Caco-2 (cell line): Measurements from ENCODE around the gene FAT2. TPM values are rescaled to one million over a fixed set of nuclear protein-coding genes. Genes with fewer than 3 reads are reported as not detected.

Experiments used
- BruUV-seq: library from RNA; stranded (reverse); fragments of 400-500 nt; replicated peaks from 2 replicates; lab custom pipeline; 2021; lab: Mats Ljungman, UMichigan
- CTCF ChIA-PET: fragments of 300-600 bp; sonication (Branson Sonifier 250); formaldehyde crosslinking; loops from one replicate; lab custom pipeline; 2022; ENCODE audit warnings: antibody characterized with exemption; lab: Charles Lee
- POLR2A ChIA-PET: fragments of 300-600 bp; sonication (Branson Sonifier 250); formaldehyde crosslinking; loops from one replicate; lab custom pipeline; 2022; ENCODE audit warnings: antibody characterized with exemption; lab: Charles Lee
- DNase-seq, 2 experiments: peaks; one replicate each; pipeline versions ENCODE4 v3.0.0 to v3.0.0-alpha.2; 2020 to 2022
- H3K27me3 ChIP-seq: replicated peaks from 2 replicates; pipeline ENCODE4 v1.6.0; 2011; ENCODE audit warnings: low read length; ENCODE audit not compliant: control insufficient read depth, insufficient read depth
- H3K36me3 ChIP-seq: 2 replicates; pipeline ENCODE4 v1.5.1; 2011; ENCODE audit warnings: low read length; ENCODE audit not compliant: control insufficient read depth, insufficient read depth
- H3K4me1 ChIP-seq: fragments of 250-450 bp; sonication (Bioruptor Pico); 2 replicates; pipeline ENCODE4 v1.5.1; 2020; ENCODE audit warnings: mild to moderate bottlenecking
- H3K4me3 ChIP-seq: 2 replicates; pipeline ENCODE4 v1.5.1; 2011; ENCODE audit warnings: low read depth, mild to moderate bottlenecking, control low read depth, low read length
- H3K9me3 ChIP-seq: fragments of 250-450 bp; sonication (Bioruptor Pico); 2 replicates; pipeline ENCODE4 v1.5.1; 2020; ENCODE audit warnings: mild to moderate bottlenecking, moderate library complexity
- H3K27ac Mint-ChIP-seq: one replicate; pipeline ENCODE4 v1.8.0; 2022; ENCODE audit warnings: mixed read lengths; ENCODE audit not compliant: unreplicated experiment
- H3K27me3 Mint-ChIP-seq: one replicate; pipeline ENCODE4 v1.8.0; 2022; ENCODE audit warnings: mixed read lengths; ENCODE audit not compliant: insufficient read depth, unreplicated experiment
- H3K36me3 Mint-ChIP-seq: one replicate; pipeline ENCODE4 v1.8.0; 2022; ENCODE audit warnings: mild to moderate bottlenecking, mixed read lengths; ENCODE audit not compliant: insufficient read depth, unreplicated experiment
- H3K4me1 Mint-ChIP-seq: one replicate; pipeline ENCODE4 v1.8.0; 2022; ENCODE audit warnings: low read depth, mixed read lengths; ENCODE audit not compliant: unreplicated experiment
- H3K4me3 Mint-ChIP-seq: one replicate; pipeline ENCODE4 v1.8.0; 2022; ENCODE audit warnings: mild to moderate bottlenecking, moderate library complexity, mixed read lengths; ENCODE audit not compliant: unreplicated experiment
- H3K9me3 Mint-ChIP-seq: one replicate; pipeline ENCODE4 v1.8.0; 2022; ENCODE audit warnings: mixed read lengths; ENCODE audit not compliant: unreplicated experiment
- CTCF ChIP-seq, 2 experiments: fragments of 200-600 bp in 1 of 2; IDR thresholded peaks; 1 replicate in 1 of 2; 2 replicates in 1 of 2; pipeline versions ENCODE4 v1.5.1 to v1.8.0; 2011 to 2022; ENCODE audit warnings: antibody characterized with exemption in 1 of 2, control low read depth in 1 of 2, inconsistent platforms in 1 of 2, low read depth in 1 of 2, low read length in 1 of 2, mild to moderate bottlenecking in 1 of 2, moderate library complexity in 1 of 2; ENCODE audit not compliant: insufficient read depth in 1 of 2, severe bottlenecking in 1 of 2, unreplicated experiment in 1 of 2
- intact Hi-C: fragments of 100-400 bp; cut with micrococcal nuclease; formaldehyde crosslinking; loops from one replicate; pipeline ENCODE4 v1.10.0; 2022; ENCODE audit not compliant: unreplicated experiment
- total RNA-seq: library from RNA; stranded (reverse); gene quantifications from 2 replicates; pipeline ENCODE4 v1.2.3, GENCODE V29; 2022

The FAT2 gene
- total RNA-seq, 1 experiment from 2014 or later: 0.32 TPM

- Histone ChIP-seq H3K27me3 (no peaks in the 10 kb centered on the region), H3K36me3 (no peaks in the 10 kb centered on the region), H3K9me3 (no peaks in the 10 kb centered on the region), H3K4me1 (no peaks in the 10 kb centered on the region), H3K4me3 (no peak overlapping the region)
- no peaks in the 10 kb centered on the region for H3K4me1 Mint-ChIP-seq
- no peaks in the 10 kb centered on the region for H3K9me3 Mint-ChIP-seq
- ChIA-PET CTCF (interaction anchor here (1.0 to 1.2 kb wide), 2 partner anchors 14 to 114 kb away, joined by 3 to 5 read pairs; no protein-coding TSS in a partner anchor), POLR2A (no interaction called here)
- TF ChIP-seq CTCF (IDR thresholded peaks at IDR 0.05; ENCODE audit: insufficient read depth in 1 of 2, low read depth in 1 of 2, low read length in 1 of 2, severe bottlenecking in 1 of 2, unreplicated experiment in 1 of 2): no peak
- no peak overlapping the region for H3K27ac Mint-ChIP-seq
- BruUV-seq: no TSS peak
- no peaks in the 10 kb centered on the region for H3K36me3 Mint-ChIP-seq
- intact Hi-C loops: no loop called here
- no peak overlapping the region for H3K4me3 Mint-ChIP-seq
- no peak for DNase-seq
- H3K27me3 Mint-ChIP-seq: peaks cover 2% of the 10 kb centered on the region
Measured at GRCh38 chr5:151637676-151638075, 46.5 kb upstream of the FAT2 start.

GRCh38 chr5:151633892-151634291 lies 42.8 kb upstream of the FAT2 start:
- Histone ChIP-seq H3K36me3 (no peaks in the 10 kb centered on the region), H3K4me3 (no peak overlapping the region), H3K4me1 (no peaks in the 10 kb centered on the region), H3K27me3 (no peaks in the 10 kb centered on the region), H3K9me3 (no peaks in the 10 kb centered on the region)
- Mint-ChIP-seq H3K4me3 (no peak overlapping the region), H3K4me1 (no peaks in the 10 kb centered on the region), H3K36me3 (no peaks in the 10 kb centered on the region), H3K27me3 (peaks cover 2% of the 10 kb centered on the region), H3K9me3 (no peaks in the 10 kb centered on the region), H3K27ac (no peak overlapping the region)
- intact Hi-C loops: no loop called here
- ChIA-PET CTCF (no interaction called here), POLR2A (no interaction called here)
- no peak for DNase-seq
- no TSS peak for BruUV-seq
- TF ChIP-seq CTCF (IDR thresholded peaks at IDR 0.05; ENCODE audit: insufficient read depth in 1 of 2, low read depth in 1 of 2, low read length in 1 of 2, severe bottlenecking in 1 of 2, unreplicated experiment in 1 of 2): no peak

- H3K4me1 ChIP-seq: no peaks in the 10 kb centered on the region
- H3K27me3 ChIP-seq: no peaks in the 10 kb centered on the region
- CTCF ChIA-PET: no interaction called here
- no peak for TF ChIP-seq CTCF (IDR thresholded peaks at IDR 0.05; ENCODE audit: insufficient read depth in 1 of 2, low read depth in 1 of 2, low read length in 1 of 2, severe bottlenecking in 1 of 2, unreplicated experiment in 1 of 2)
- no peak for DNase-seq
- no peaks in the 10 kb centered on the region for H3K9me3 ChIP-seq
- Mint-ChIP-seq H3K4me3 (no peak overlapping the region), H3K27ac (no peak overlapping the region), H3K4me1 (no peaks in the 10 kb centered on the region), H3K9me3 (no peaks in the 10 kb centered on the region), H3K27me3 (peaks cover 2% of the 10 kb centered on the region), H3K36me3 (no peaks in the 10 kb centered on the region)
- BruUV-seq: no TSS peak
- no peaks in the 10 kb centered on the region for H3K36me3 ChIP-seq
- POLR2A ChIA-PET: no interaction called here
- no peak overlapping the region for H3K4me3 ChIP-seq
- intact Hi-C loops: no loop called here
Measured at GRCh38 chr5:151632941-151633340, 41.8 kb upstream of the FAT2 start.
